Tibial artery (tissue), 4 donors: ENCODE measurements around the gene MAP4.

Experiments
- DNase-seq, 2 donors: peaks; one replicate each; pipeline ENCODE4 v3.0.0-alpha.2; 2019
- H3K27ac ChIP-seq, 2 donors: fragments of 200-600 bp; sonication (generic) in 1 of 2; 1 replicate in 1 of 2; 2 replicates in 1 of 2; pipeline ENCODE4 v1.5.1; 2018 to 2019; ENCODE audit warnings: mild to moderate bottlenecking in 1 of 2
- H3K27me3 ChIP-seq, 2 donors: fragments of 200-600 bp; sonication (generic) in 1 of 2; one replicate each; pipeline versions ENCODE4 v1.5.1 to v1.6.0; 2016 to 2019
- H3K36me3 ChIP-seq, 3 donors: fragments of 200-600 bp; sonication (generic) in 2 of 3; one replicate each; pipeline ENCODE4 v1.5.1; 2016 to 2019; ENCODE audit warnings: mild to moderate bottlenecking in 2 of 3
- H3K4me1 ChIP-seq, 4 donors: fragments of 200-600 bp; sonication (generic) in 2 of 4; 1 replicate in 3 of 4; 2 replicates in 1 of 4; pipeline ENCODE4 v1.5.1; 2016 to 2019
- H3K4me3 ChIP-seq, 2 donors: fragments of 200-600 bp; sonication (generic) in 1 of 2; 1 replicate in 1 of 2; 2 replicates in 1 of 2; pipeline ENCODE4 v1.5.1; 2018 to 2019; ENCODE audit warnings: mild to moderate bottlenecking in 2 of 2
- H3K9me3 ChIP-seq, 3 donors: fragments of 200-600 bp; sonication (generic) in 1 of 3; one replicate each; pipeline ENCODE4 v1.5.1; 2016 to 2019
- CTCF ChIP-seq, 2 experiments: fragments of 200-600 bp in 1 of 2; fragments of 450-650 bp in 1 of 2; IDR thresholded peaks; one replicate each; pipeline ENCODE4 v1.5.1; 2017 to 2019; ENCODE audit warnings: antibody characterized with exemption in 2 of 2, mild to moderate bottlenecking in 1 of 2, moderate library complexity in 1 of 2
- intact Hi-C: fragments of 100-400 bp; cut with DNase I; formaldehyde crosslinking; loops from one replicate; pipeline ENCODE4 v1.15.0; 2023; ENCODE audit warnings: low total_unique reads

Gene MAP4

GRCh38 chr3:47870702-47871260, 145.4 kb downstream of the MAP4 start:
- Histone ChIP-seq H3K4me1 (no peaks in the 10 kb centered on the region), H3K27ac (no peak overlapping the region), H3K36me3 (peaks cover 78 to 100% (median 97%) of the 10 kb centered on the region in 3 donors), H3K9me3 (no peaks in the 10 kb centered on the region), H3K4me3 (no peak overlapping the region), H3K27me3 (no peaks in the 10 kb centered on the region)
- intact Hi-C loops: no loop called here
- no peak for TF ChIP-seq CTCF (IDR thresholded peaks at IDR 0.05)
- DNase-seq: no peak

DNA sequence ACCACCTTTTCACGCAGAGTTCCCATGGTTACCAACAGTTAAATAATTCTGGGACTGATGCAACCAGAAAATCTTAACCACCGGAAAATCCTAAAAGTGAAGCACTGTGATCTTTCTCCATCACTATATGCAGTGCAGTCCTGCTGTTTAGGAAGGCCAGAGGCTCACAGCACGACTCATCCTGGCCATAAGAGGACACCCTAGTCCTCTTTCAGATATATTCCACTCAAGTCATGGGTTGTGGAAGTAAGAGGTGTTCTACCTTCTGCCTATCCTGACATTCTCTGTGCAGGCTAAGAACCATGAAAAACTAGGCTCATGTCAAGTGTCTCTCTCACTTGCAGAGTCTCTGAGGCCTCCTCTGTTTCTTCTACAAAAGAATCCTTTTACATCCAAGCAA, 146.1 kb downstream of the MAP4 start:
- Histone ChIP-seq H3K4me1 (no peaks in the 10 kb centered on the region), H3K9me3 (no peaks in the 10 kb centered on the region), H3K36me3 (peaks cover 78 to 100% (median 97%) of the 10 kb centered on the region in 3 donors), H3K27me3 (no peaks in the 10 kb centered on the region), H3K4me3 (no peak overlapping the region), H3K27ac (no peak overlapping the region)
- no peak for DNase-seq
- TF ChIP-seq CTCF (IDR thresholded peaks at IDR 0.05): no peak
- intact Hi-C loops: no loop called here

GRCh38 chr3:47868306-47868705, 147.9 kb downstream of the MAP4 start:
- H3K27ac ChIP-seq: no peak overlapping the region
- intact Hi-C loops: no loop called here
- H3K4me3 ChIP-seq: no peak overlapping the region
- DNase-seq: no peak
- H3K4me1 ChIP-seq: no peaks in the 10 kb centered on the region
- no peaks in the 10 kb centered on the region for H3K27me3 ChIP-seq
- peaks cover 81 to 99% (median 99%) of the 10 kb centered on the region in 3 donors for H3K36me3 ChIP-seq
- TF ChIP-seq CTCF (IDR thresholded peaks at IDR 0.05): no peak
- H3K9me3 ChIP-seq: no peaks in the 10 kb centered on the region

DNA sequence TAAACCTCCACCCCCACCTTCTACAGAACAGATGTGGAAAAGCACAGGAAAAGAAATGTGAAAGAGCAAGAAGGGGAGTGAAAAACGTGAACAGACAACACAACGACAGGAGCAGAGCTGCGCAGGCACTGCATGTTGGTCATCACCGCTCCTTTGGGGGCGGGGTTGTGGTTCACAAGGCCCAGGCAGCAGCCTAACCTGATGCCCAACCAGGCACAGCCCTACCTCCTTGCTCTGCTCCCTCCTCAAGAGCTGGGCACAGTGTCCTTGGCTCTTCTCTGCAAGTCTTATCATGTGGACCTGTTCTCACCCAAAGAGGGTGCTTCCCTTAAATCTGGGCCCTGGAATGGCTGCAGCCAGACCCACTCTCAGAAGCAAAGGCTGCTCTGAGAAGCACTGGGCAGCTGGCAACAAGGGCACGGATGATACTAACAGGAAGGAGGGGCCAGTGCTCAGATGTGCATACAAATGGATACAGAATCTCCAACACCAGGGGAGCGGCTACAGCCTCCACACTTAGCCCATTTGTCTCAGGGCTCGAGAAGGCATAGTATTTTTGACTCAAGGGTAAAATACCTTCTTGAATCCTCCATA, 148.7 kb downstream of the MAP4 start:
- Histone ChIP-seq H3K4me1 (no peaks in the 10 kb centered on the region), H3K4me3 (no peak overlapping the region), H3K27me3 (no peaks in the 10 kb centered on the region), H3K9me3 (no peaks in the 10 kb centered on the region), H3K27ac (no peak overlapping the region), H3K36me3 (peaks cover 83 to 99% (median 99%) of the 10 kb centered on the region in 3 donors)
- intact Hi-C loops: no loop called here
- no peak for TF ChIP-seq CTCF (IDR thresholded peaks at IDR 0.05)
- DNase-seq: no peak

DNA sequence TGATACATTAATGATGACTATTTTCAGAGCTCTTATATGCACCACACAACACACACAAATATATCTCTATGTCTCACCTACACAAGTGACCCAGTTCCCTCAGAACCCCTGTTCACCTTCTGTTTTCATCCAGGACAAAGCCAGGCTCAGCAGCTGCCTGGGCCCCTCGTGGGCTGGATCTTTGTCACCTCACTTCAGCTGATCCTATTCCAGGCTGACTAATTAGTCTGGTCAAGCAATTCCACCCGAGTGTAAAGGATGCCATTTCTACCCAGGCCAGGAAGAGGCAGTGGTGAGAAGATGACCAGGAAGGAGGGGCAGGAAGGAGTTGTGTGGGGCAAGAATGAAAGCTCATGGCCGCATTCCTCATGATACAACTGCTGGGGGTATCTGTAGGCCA, 151.0 kb downstream of the MAP4 start:
- no peak for DNase-seq
- H3K36me3 ChIP-seq: peaks cover 72 to 92% (median 90%) of the 10 kb centered on the region in 3 donors
- H3K9me3 ChIP-seq: no peaks in the 10 kb centered on the region
- intact Hi-C loops: no loop called here
- H3K4me1 ChIP-seq: no peaks in the 10 kb centered on the region
- TF ChIP-seq CTCF (IDR thresholded peaks at IDR 0.05): no peak
- no peaks in the 10 kb centered on the region for H3K27me3 ChIP-seq
- no peak overlapping the region for H3K4me3 ChIP-seq
- H3K27ac ChIP-seq: no peak overlapping the region
